Endothelial cell of umbilical vein (primary cell): Measurements from ENCODE around the gene PDLIM4.

Experiments
- POLR2A ChIP-seq: IDR thresholded peaks from 2 replicates; pipeline ENCODE4 v1.6.1; 2012; ENCODE audit warnings: low read depth, mild to moderate bottlenecking, control low read depth, low read length
- TF ChIP-seq, protein P1 (sequence below), 2 donors: IDR thresholded peaks; 1 replicate in 1 of 2; 2 replicates in 1 of 2; pipeline ENCODE4 v1.5.1; 2011; ENCODE audit warnings: low read length in 2 of 2, mild to moderate bottlenecking in 2 of 2, moderate library complexity in 2 of 2, control low read depth in 1 of 2, inconsistent platforms in 1 of 2, low read depth in 1 of 2; ENCODE audit not compliant: insufficient read depth in 1 of 2; ENCODE audit errors: extremely low read depth in 1 of 2

DNA sequence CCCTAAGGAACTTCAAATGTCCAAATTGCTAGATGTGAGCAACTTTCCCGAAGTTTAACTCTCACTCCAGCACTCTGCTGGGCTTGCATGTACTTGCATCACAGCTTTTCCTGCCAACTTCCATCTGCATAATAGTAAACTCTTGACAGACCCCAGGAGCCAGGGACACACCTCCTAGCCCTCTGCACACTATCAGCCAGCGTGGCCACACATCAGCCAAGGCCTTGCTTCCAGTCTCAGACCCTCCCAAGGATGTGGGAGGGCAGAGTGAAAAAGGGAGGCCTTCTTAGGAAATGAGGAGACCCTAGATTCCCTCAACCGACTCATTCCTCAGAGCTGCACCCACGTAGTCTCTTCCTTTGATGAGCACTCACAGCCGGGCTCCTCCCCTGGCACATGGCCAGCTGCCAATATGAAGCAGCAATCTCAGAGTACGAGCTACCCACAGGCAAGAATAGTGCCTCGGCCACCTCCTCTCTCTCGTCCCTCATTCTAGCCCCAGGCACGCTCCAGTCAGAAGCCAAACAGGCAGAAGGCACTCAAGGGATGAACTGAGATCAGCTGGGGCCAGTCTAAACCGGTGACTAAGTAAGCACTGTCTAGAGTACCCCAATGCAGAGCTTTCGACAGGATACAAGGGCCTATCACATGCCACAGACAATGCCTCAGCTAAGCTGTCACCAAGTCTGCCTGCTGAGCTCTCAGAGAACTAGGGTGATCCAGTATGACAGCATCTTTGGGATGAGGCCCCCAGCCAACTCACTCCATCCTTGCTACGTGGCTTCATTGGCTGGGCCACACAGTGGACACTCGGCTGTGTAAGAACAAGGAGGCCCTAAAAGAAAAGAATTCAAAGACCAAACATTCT is 32.1 kb upstream of the PDLIM4 start:
- TF ChIP-seq, protein P1, sequence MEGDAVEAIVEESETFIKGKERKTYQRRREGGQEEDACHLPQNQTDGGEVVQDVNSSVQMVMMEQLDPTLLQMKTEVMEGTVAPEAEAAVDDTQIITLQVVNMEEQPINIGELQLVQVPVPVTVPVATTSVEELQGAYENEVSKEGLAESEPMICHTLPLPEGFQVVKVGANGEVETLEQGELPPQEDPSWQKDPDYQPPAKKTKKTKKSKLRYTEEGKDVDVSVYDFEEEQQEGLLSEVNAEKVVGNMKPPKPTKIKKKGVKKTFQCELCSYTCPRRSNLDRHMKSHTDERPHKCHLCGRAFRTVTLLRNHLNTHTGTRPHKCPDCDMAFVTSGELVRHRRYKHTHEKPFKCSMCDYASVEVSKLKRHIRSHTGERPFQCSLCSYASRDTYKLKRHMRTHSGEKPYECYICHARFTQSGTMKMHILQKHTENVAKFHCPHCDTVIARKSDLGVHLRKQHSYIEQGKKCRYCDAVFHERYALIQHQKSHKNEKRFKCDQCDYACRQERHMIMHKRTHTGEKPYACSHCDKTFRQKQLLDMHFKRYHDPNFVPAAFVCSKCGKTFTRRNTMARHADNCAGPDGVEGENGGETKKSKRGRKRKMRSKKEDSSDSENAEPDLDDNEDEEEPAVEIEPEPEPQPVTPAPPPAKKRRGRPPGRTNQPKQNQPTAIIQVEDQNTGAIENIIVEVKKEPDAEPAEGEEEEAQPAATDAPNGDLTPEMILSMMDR (IDR thresholded peaks at IDR 0.05; ENCODE audit: extremely low read depth in 1 of 2, insufficient read depth in 1 of 2, low read depth in 1 of 2, low read length in 2 of 2) = no peak
- TF ChIP-seq POLR2A = no peak
